ENCODE results near the gene PASK.
A peak's percentile ranks its signal among the peaks of the same experiment; 100 is the strongest.

The PASK gene

DNA sequence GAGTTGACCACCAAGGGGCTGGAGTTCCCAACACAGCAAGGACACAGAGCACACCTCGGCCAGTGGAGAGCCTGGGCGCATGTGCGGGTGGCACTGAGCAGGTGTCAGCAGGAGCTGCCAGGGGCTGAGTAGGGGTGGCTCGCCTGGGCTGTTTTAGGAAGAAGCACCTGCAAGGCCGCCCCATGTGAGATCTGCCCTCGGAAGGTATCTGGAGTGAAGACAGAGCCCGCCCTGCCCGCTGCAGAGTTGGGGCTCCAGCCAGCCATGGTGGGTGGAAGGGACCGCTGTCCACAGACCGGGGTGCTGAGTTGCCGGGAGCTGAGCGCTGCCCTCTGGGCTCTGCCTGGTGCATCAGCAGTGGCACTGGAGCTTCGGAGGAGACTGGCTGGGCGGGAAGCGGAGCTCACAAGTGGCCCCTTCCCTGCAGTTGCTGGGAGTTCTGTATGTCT lies 82.4 kb downstream of the PASK start:
- no peak overlapping the region for H2BK12ac ChIP-seq (ENCODE audit: low read length)
- H3K4ac ChIP-seq (ENCODE audit: low read length), result no peak overlapping the region
- peaks cover 1 to 3% of the 10 kb centered on the region in 2 donors for H3K4me1 ChIP-seq (ENCODE audit: control insufficient read depth in 2 of 2, insufficient read depth in 1 of 2, low read depth in 1 of 2, low read length in 2 of 2)
- H3K4me3 ChIP-seq (ENCODE audit: low read length in 2 of 2), result no peak overlapping the region
- H2BK15ac ChIP-seq (ENCODE audit: low read length), result no peak overlapping the region
- no peak overlapping the region for H2AFZ ChIP-seq (ENCODE audit: low read length)
- H3K23ac ChIP-seq (ENCODE audit: low read depth, low read length, poor library complexity), result no peak overlapping the region
- peaks cover 0 to 68% (median 0%) of the 10 kb centered on the region in 3 experiments for H3K27me3 ChIP-seq (ENCODE audit: control insufficient read depth in 3 of 3, insufficient read depth in 3 of 3, low read depth in 1 of 3, low read length in 3 of 3)
- H3K79me1 ChIP-seq (ENCODE audit: low read depth, low read length), result peaks cover 4% of the 10 kb centered on the region
- peak; percentile 29 for DNase-seq (ENCODE audit: low spot score)
- no peaks in the 10 kb centered on the region for H3K9me3 ChIP-seq (replicated peaks in 1 of 2; ENCODE audit: control insufficient read depth in 2 of 2, insufficient read depth in 1 of 2, low read depth in 1 of 2, low read length in 2 of 2)
- no peak overlapping the region for H2BK5ac ChIP-seq (ENCODE audit: low read length)
- no peak overlapping the region for H2AK5ac ChIP-seq (ENCODE audit: low read depth, low read length)
- no peak overlapping the region for H4K8ac ChIP-seq (ENCODE audit: low read depth, low read length)
- H3K18ac ChIP-seq (ENCODE audit: low read length), result no peak overlapping the region
- H3K27ac ChIP-seq (replicated peaks; ENCODE audit: low read length), result no peak overlapping the region
- H3K9ac ChIP-seq (ENCODE audit: low read depth, low read length, poor library complexity), result no peak overlapping the region
- H3K4me2 ChIP-seq (ENCODE audit: insufficient read depth, low read length, poor library complexity, severe bottlenecking), result no peak overlapping the region
- H4K91ac ChIP-seq (ENCODE audit: low read depth, low read length, poor library complexity), result no peak overlapping the region
- H2BK120ac ChIP-seq (ENCODE audit: low read depth, low read length), result no peak overlapping the region
- H3K36me3 ChIP-seq (replicated peaks in 1 of 2; ENCODE audit: control insufficient read depth in 2 of 2, insufficient read depth in 2 of 2, low read length in 2 of 2), result no peaks in the 10 kb centered on the region
- H3K14ac ChIP-seq (ENCODE audit: low read length), result no peak overlapping the region
- WGBS, 2 donors (ENCODE audit: extremely low coverage in 2 of 2, insufficient read length in 2 of 2, insufficient replicate concordance in 1 of 2), result no CpG with 5 or more reads among the region's 15 CpGs

DNA sequence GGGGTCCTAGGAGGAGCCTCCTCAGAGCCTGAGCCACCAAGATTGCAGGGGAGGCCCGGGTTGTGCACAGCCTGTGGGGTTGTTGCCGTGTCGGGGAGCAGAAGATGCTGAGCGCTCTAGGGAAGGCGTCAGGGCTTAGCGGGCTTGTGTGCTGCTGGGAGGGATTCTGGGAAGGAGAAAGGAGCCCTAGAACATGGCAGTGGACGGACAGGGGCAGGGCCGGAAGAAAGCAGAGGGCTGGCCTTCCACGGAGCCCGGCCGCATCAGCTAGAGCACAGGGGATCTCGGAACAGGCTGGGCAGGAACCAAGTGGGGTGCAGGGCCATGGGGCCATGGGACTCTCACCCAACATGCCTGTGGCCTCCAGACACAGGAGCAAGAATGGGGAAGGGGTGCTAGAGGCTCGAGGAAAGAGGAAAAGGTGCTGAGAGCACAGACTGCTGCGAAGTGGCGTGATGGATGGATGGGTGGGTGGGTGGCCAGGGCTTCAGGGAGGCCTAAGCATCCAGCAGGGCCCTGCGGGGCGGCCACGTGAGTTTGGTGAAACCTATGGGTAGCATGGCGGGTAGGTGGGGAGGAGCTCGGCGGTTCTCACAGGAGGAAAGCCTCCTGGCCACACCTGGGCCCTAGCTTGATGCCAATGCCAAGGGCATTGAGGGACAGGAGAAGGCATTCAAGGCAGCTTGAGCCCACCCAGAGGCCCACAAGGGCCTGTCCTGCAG lies 82.9 kb downstream of the PASK start:
- Histone ChIP-seq H3K4me2 (ENCODE audit: insufficient read depth, low read length, poor library complexity, severe bottlenecking) (no peak overlapping the region), H3K14ac (ENCODE audit: low read length) (no peak overlapping the region), H3K9me3 (replicated peaks in 1 of 2; ENCODE audit: control insufficient read depth in 2 of 2, insufficient read depth in 1 of 2, low read depth in 1 of 2, low read length in 2 of 2) (no peaks in the 10 kb centered on the region), H3K79me1 (ENCODE audit: low read depth, low read length) (peaks cover 4% of the 10 kb centered on the region), H3K27ac (replicated peaks; ENCODE audit: low read length) (no peak overlapping the region), H3K36me3 (replicated peaks in 1 of 2; ENCODE audit: control insufficient read depth in 2 of 2, insufficient read depth in 2 of 2, low read length in 2 of 2) (no peaks in the 10 kb centered on the region), H2BK5ac (ENCODE audit: low read length) (no peak overlapping the region), H2AFZ (ENCODE audit: low read length) (no peak overlapping the region), H3K4ac (ENCODE audit: low read length) (no peak overlapping the region), H2BK15ac (ENCODE audit: low read length) (no peak overlapping the region), H3K23ac (ENCODE audit: low read depth, low read length, poor library complexity) (peak overlapping the region; percentile 10), H4K91ac (ENCODE audit: low read depth, low read length, poor library complexity) (no peak overlapping the region), H2BK120ac (ENCODE audit: low read depth, low read length) (no peak overlapping the region), H3K4me3 (ENCODE audit: low read length in 2 of 2) (peak overlapping the region in 1 of 2 donors; percentile 34), H2BK12ac (ENCODE audit: low read length) (no peak overlapping the region), H3K18ac (ENCODE audit: low read length) (no peak overlapping the region), H3K9ac (ENCODE audit: low read depth, low read length, poor library complexity) (peak overlapping the region; percentile 21), H3K27me3 (ENCODE audit: control insufficient read depth in 3 of 3, insufficient read depth in 3 of 3, low read depth in 1 of 3, low read length in 3 of 3) (peaks cover 0 to 70% (median 0%) of the 10 kb centered on the region in 3 experiments), H2AK5ac (ENCODE audit: low read depth, low read length) (no peak overlapping the region), H3K4me1 (ENCODE audit: control insufficient read depth in 2 of 2, insufficient read depth in 1 of 2, low read depth in 1 of 2, low read length in 2 of 2) (peaks cover 1 to 3% of the 10 kb centered on the region in 2 donors), H4K8ac (ENCODE audit: low read depth, low read length) (no peak overlapping the region)
- WGBS, 2 donors (ENCODE audit: extremely low coverage in 2 of 2, insufficient read length in 2 of 2, insufficient replicate concordance in 1 of 2), result no CpG with 5 or more reads among the region's 21 CpGs
- no peak for DNase-seq (ENCODE audit: low spot score)

DNA sequence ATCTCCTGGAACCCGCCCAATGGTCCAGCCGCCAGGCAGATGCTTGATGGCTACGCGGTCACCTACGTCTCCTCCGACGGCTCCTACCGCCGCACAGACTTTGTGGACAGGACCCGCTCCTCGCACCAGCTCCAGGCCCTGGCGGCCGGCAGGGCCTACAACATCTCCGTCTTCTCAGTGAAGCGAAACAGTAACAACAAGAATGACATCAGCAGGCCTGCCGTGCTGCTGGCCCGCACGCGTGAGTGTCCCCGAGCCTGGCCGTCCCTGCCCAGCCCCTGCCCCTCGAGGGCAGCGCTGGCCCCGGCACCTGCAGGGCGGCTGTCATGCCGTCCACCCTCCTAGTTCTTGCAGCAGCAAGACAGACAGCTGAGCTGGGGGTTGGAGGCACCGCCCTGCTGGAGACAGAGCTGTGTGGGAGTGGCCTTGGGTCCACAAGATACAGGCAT lies 83.9 kb downstream of the PASK start:
- H3K14ac ChIP-seq (ENCODE audit: low read length), result peak overlapping the region; percentile 71
- H2AFZ ChIP-seq (ENCODE audit: low read length), result no peak overlapping the region
- no peak overlapping the region for H3K23ac ChIP-seq (ENCODE audit: low read depth, low read length, poor library complexity)
- H3K9me3 ChIP-seq (replicated peaks in 1 of 2; ENCODE audit: control insufficient read depth in 2 of 2, insufficient read depth in 1 of 2, low read depth in 1 of 2, low read length in 2 of 2), result no peaks in the 10 kb centered on the region
- no peak overlapping the region for H3K18ac ChIP-seq (ENCODE audit: low read length)
- H3K4me2 ChIP-seq (ENCODE audit: insufficient read depth, low read length, poor library complexity, severe bottlenecking), result no peak overlapping the region
- no peak overlapping the region for H2BK5ac ChIP-seq (ENCODE audit: low read length)
- H3K9ac ChIP-seq (ENCODE audit: low read depth, low read length, poor library complexity), result no peak overlapping the region
- peaks cover 0 to 73% (median 0%) of the 10 kb centered on the region in 3 experiments for H3K27me3 ChIP-seq (ENCODE audit: control insufficient read depth in 3 of 3, insufficient read depth in 3 of 3, low read depth in 1 of 3, low read length in 3 of 3)
- no CpG with 5 or more reads among the region's 27 CpGs for WGBS, 2 donors (ENCODE audit: extremely low coverage in 2 of 2, insufficient read length in 2 of 2, insufficient replicate concordance in 1 of 2)
- peaks cover 0 to 3% of the 10 kb centered on the region in 2 donors for H3K4me1 ChIP-seq (ENCODE audit: control insufficient read depth in 2 of 2, insufficient read depth in 1 of 2, low read depth in 1 of 2, low read length in 2 of 2)
- H2BK15ac ChIP-seq (ENCODE audit: low read length), result no peak overlapping the region
- no peak overlapping the region for H3K4me3 ChIP-seq (ENCODE audit: low read length in 2 of 2)
- H3K4ac ChIP-seq (ENCODE audit: low read length), result no peak overlapping the region
- no peaks in the 10 kb centered on the region for H3K36me3 ChIP-seq (replicated peaks in 1 of 2; ENCODE audit: control insufficient read depth in 2 of 2, insufficient read depth in 2 of 2, low read length in 2 of 2)
- H2BK12ac ChIP-seq (ENCODE audit: low read length), result no peak overlapping the region
- H4K8ac ChIP-seq (ENCODE audit: low read depth, low read length), result no peak overlapping the region
- no peak overlapping the region for H4K91ac ChIP-seq (ENCODE audit: low read depth, low read length, poor library complexity)
- H3K27ac ChIP-seq (replicated peaks; ENCODE audit: low read length), result no peak overlapping the region
- H2AK5ac ChIP-seq (ENCODE audit: low read depth, low read length), result no peak overlapping the region
- H2BK120ac ChIP-seq (ENCODE audit: low read depth, low read length), result no peak overlapping the region
- H3K79me1 ChIP-seq (ENCODE audit: low read depth, low read length), result peaks cover 4% of the 10 kb centered on the region
- DNase-seq (ENCODE audit: low spot score), result no peak

GRCh38 chr2:241064802-241065354 lies 84.4 kb downstream of the PASK start:
- Histone ChIP-seq H3K79me1 (ENCODE audit: low read depth, low read length) (peaks cover 4% of the 10 kb centered on the region), H3K4me2 (ENCODE audit: insufficient read depth, low read length, poor library complexity, severe bottlenecking) (no peak overlapping the region), H3K23ac (ENCODE audit: low read depth, low read length, poor library complexity) (no peak overlapping the region), H3K4ac (ENCODE audit: low read length) (no peak overlapping the region), H2BK120ac (ENCODE audit: low read depth, low read length) (no peak overlapping the region), H3K9ac (ENCODE audit: low read depth, low read length, poor library complexity) (no peak overlapping the region), H4K91ac (ENCODE audit: low read depth, low read length, poor library complexity) (no peak overlapping the region), H3K4me3 (ENCODE audit: low read length in 2 of 2) (no peak overlapping the region), H2BK12ac (ENCODE audit: low read length) (no peak overlapping the region), H3K14ac (ENCODE audit: low read length) (peak overlapping the region; percentile 6), H3K36me3 (replicated peaks in 1 of 2; ENCODE audit: control insufficient read depth in 2 of 2, insufficient read depth in 2 of 2, low read length in 2 of 2) (no peaks in the 10 kb centered on the region), H3K27me3 (ENCODE audit: control insufficient read depth in 3 of 3, insufficient read depth in 3 of 3, low read depth in 1 of 3, low read length in 3 of 3) (peaks cover 0 to 70% (median 0%) of the 10 kb centered on the region in 3 experiments), H2BK15ac (ENCODE audit: low read length) (no peak overlapping the region), H3K4me1 (ENCODE audit: control insufficient read depth in 2 of 2, insufficient read depth in 1 of 2, low read depth in 1 of 2, low read length in 2 of 2) (peaks cover 0 to 3% of the 10 kb centered on the region in 2 donors), H2BK5ac (ENCODE audit: low read length) (no peak overlapping the region), H3K18ac (ENCODE audit: low read length) (no peak overlapping the region), H4K8ac (ENCODE audit: low read depth, low read length) (no peak overlapping the region), H3K27ac (replicated peaks; ENCODE audit: low read length) (no peak overlapping the region), H3K9me3 (replicated peaks in 1 of 2; ENCODE audit: control insufficient read depth in 2 of 2, insufficient read depth in 1 of 2, low read depth in 1 of 2, low read length in 2 of 2) (no peaks in the 10 kb centered on the region), H2AK5ac (ENCODE audit: low read depth, low read length) (no peak overlapping the region), H2AFZ (ENCODE audit: low read length) (no peak overlapping the region)
- no peak for DNase-seq (ENCODE audit: low spot score)
- no CpG with 5 or more reads among the region's 23 CpGs for WGBS, 2 donors (ENCODE audit: extremely low coverage in 2 of 2, insufficient read length in 2 of 2, insufficient replicate concordance in 1 of 2)
